CD8-positive, alpha-beta memory T cell (primary cell): ENCODE measurements around the gene SH3BP4. TPM values are rescaled to one million over a fixed set of nuclear protein-coding genes. Genes with fewer than 3 reads are reported as not detected.

ENCODE experiments used
- CTCF ChIA-PET: fragments of 350-600 bp; sonication (Branson Sonifier 250); formaldehyde crosslinking; loops from one replicate; lab custom pipeline; 2021; ENCODE audit warnings: antibody characterized with exemption; lab: Charles Lee
- POLR2A ChIA-PET: fragments of 350-600 bp; sonication (Branson Sonifier 250); formaldehyde crosslinking; loops from one replicate; lab custom pipeline; 2021; ENCODE audit warnings: antibody characterized with exemption; lab: Charles Lee
- DNase-seq, 5 donors: peaks; one replicate each; pipeline versions ENCODE4 v3.0.0 to v3.0.0-alpha.2; 2020 to 2022; ENCODE audit warnings: mixed read lengths in 1 of 5
- H3K27ac ChIP-seq: one replicate; pipeline ENCODE4 v1.7.0; 2013; ENCODE audit warnings: low read depth, mild to moderate bottlenecking, low read length, moderate library complexity
- H3K27me3 ChIP-seq: 2 replicates; pipeline ENCODE4 v1.7.0; 2013; ENCODE audit warnings: low read length, mild to moderate bottlenecking; ENCODE audit not compliant: insufficient read depth, poor library complexity, severe bottlenecking
- H3K36me3 ChIP-seq: 2 replicates; pipeline ENCODE4 v1.7.0; 2013; ENCODE audit warnings: mild to moderate bottlenecking, low read length, moderate library complexity; ENCODE audit not compliant: insufficient read depth
- H3K4me1 ChIP-seq: 2 replicates; pipeline ENCODE4 v1.7.0; 2013; ENCODE audit warnings: mild to moderate bottlenecking, low read length, moderate library complexity; ENCODE audit not compliant: insufficient read depth
- H3K4me3 ChIP-seq: 2 replicates; pipeline ENCODE4 v1.7.0; 2013; ENCODE audit warnings: mild to moderate bottlenecking, low read length
- H3K9me3 ChIP-seq: 2 replicates; pipeline ENCODE4 v1.7.0; 2013; ENCODE audit warnings: mild to moderate bottlenecking, low read length
- H3K27ac Mint-ChIP-seq, 8 donors: one replicate each; pipeline ENCODE4 v1.8.0; 2020 to 2021; ENCODE audit warnings: mixed read lengths in 8 of 8, mild to moderate bottlenecking in 6 of 8, inconsistent platforms in 3 of 8, moderate library complexity in 3 of 8
- H3K27me3 Mint-ChIP-seq, 2 donors: one replicate each; pipeline ENCODE4 v1.8.0; 2020 to 2021; ENCODE audit warnings: mixed read lengths in 2 of 2, mild to moderate bottlenecking in 1 of 2, moderate library complexity in 1 of 2
- H3K36me3 Mint-ChIP-seq, 3 donors: one replicate each; pipeline ENCODE4 v1.8.0; 2020 to 2021; ENCODE audit warnings: mixed read lengths in 3 of 3, inconsistent platforms in 1 of 3, mild to moderate bottlenecking in 1 of 3
- H3K4me1 Mint-ChIP-seq, 3 donors: one replicate each; pipeline ENCODE4 v1.8.0; 2020 to 2021; ENCODE audit warnings: mixed read lengths in 3 of 3, inconsistent platforms in 1 of 3, mild to moderate bottlenecking in 1 of 3
- H3K4me3 Mint-ChIP-seq, 7 donors: one replicate each; pipeline ENCODE4 v1.8.0; 2020 to 2021; ENCODE audit warnings: mixed read lengths in 7 of 7, mild to moderate bottlenecking in 6 of 7, moderate library complexity in 4 of 7, inconsistent platforms in 2 of 7
- H3K9me3 Mint-ChIP-seq, 5 donors: one replicate each; pipeline ENCODE4 v1.8.0; 2020 to 2022; ENCODE audit warnings: mixed read lengths in 5 of 5, mild to moderate bottlenecking in 3 of 5, moderate library complexity in 2 of 5, inconsistent platforms in 1 of 5
- polyA plus RNA-seq: library from polyadenylated mRNA; unstranded; fragments of 300-500 nt; fragmentation: Illumina TruSeq; gene quantifications from one replicate; pipeline ENCODE4 v1.2.3, GENCODE V29; 2021
- total RNA-seq, 2 experiments: library from RNA; stranded (reverse); gene quantifications; one replicate each; pipeline ENCODE4 v1.2.3, GENCODE V29; 2021

SH3BP4 gene
- total and polyA plus RNA-seq, 3 experiments from 2014 or later, result 0.18 TPM; not detected in 2

DNA sequence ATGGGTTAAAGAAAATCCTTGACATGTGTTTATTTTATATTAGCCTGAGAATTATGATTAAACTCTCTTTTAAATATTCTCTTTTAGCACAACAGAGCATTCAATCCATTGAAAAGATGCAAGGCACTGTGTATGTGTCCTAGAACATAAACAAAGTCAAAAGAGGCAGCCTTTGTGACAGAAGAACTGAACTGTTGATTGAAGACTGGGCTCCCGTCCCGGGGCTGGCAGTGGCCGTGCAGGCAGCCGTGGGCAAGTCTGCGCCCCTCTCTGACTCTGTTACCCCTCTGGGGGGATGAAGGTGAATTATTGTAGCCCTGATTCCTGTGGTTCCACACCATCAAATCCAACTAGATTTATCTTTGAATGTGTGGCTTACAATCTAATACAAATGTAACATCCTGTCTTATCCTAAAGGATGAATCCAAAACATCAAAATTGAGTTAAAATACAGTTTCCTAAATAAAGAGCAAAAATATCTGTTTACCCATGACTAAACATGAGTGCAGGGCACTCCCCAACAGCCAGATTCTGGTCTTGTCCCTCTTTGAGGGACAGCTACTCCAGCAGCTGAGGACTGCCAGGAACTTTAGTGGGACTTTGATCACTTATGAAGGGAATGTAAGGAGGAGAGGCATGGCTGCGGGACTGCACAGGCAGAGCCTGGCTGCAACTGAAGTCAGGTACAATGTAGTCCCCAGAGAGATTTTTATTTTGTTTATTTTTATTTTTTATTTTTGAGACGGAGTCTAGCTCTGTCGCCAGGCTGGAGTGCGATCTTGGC is 37.3 kb upstream of the SH3BP4 start:
- Mint-ChIP-seq H3K36me3 (peaks cover 0 to 5% (median 0%) of the 10 kb centered on the region in 3 donors), H3K4me3 (no peak overlapping the region), H3K4me1 (peaks cover 0 to 5% (median 0%) of the 10 kb centered on the region in 3 donors), H3K27me3 (peaks cover 12 to 26% of the 10 kb centered on the region in 2 donors), H3K27ac (no peak overlapping the region), H3K9me3 (no peaks in the 10 kb centered on the region)
- POLR2A ChIA-PET, result no interaction called here
- H3K9me3 ChIP-seq, result no peaks in the 10 kb centered on the region
- CTCF ChIA-PET, result no interaction called here
- no peak overlapping the region for H3K27ac ChIP-seq
- DNase-seq, result no peak
- H3K4me1 ChIP-seq, result no peaks in the 10 kb centered on the region
- peaks cover 4% of the 10 kb centered on the region for H3K27me3 ChIP-seq
- no peak overlapping the region for H3K4me3 ChIP-seq
- H3K36me3 ChIP-seq, result no peaks in the 10 kb centered on the region

GRCh38 chr2:234916674-234917073 is 35.1 kb upstream of the SH3BP4 start:
- no peaks in the 10 kb centered on the region for H3K36me3 ChIP-seq

GRCh38 chr2:234917211-234917975 is 34.4 kb upstream of the SH3BP4 start:
- DNase-seq, result no peak
- peaks cover 12 to 35% of the 10 kb centered on the region in 2 donors for H3K27me3 Mint-ChIP-seq
- ChIA-PET CTCF (no interaction called here), POLR2A (no interaction called here)
- Histone ChIP-seq H3K4me1 (no peaks in the 10 kb centered on the region), H3K36me3 (no peaks in the 10 kb centered on the region), H3K4me3 (no peak overlapping the region), H3K27ac (no peak overlapping the region), H3K27me3 (peaks cover 4% of the 10 kb centered on the region), H3K9me3 (no peaks in the 10 kb centered on the region)
- no peak overlapping the region for H3K27ac Mint-ChIP-seq
- H3K4me3 Mint-ChIP-seq, result no peak overlapping the region
- H3K4me1 Mint-ChIP-seq, result no peaks in the 10 kb centered on the region
- H3K9me3 Mint-ChIP-seq, result no peaks in the 10 kb centered on the region
- peaks cover 0 to 5% (median 0%) of the 10 kb centered on the region in 3 donors for H3K36me3 Mint-ChIP-seq

More at GRCh38 chr2:234916674-234917073, 35.1 kb upstream of the SH3BP4 start:
- no peak for DNase-seq
- no peaks in the 10 kb centered on the region for H3K4me1 ChIP-seq
- H3K4me3 ChIP-seq, result no peak overlapping the region
- no peaks in the 10 kb centered on the region for H3K9me3 ChIP-seq
- ChIA-PET CTCF (no interaction called here), POLR2A (no interaction called here)
- no peak overlapping the region for H3K27ac ChIP-seq
- peaks cover 12 to 34% of the 10 kb centered on the region in 2 donors for H3K27me3 Mint-ChIP-seq
- H3K27me3 ChIP-seq, result peaks cover 4% of the 10 kb centered on the region
- no peak overlapping the region for H3K27ac Mint-ChIP-seq
- no peaks in the 10 kb centered on the region for H3K9me3 Mint-ChIP-seq
- no peak overlapping the region for H3K4me3 Mint-ChIP-seq
- peaks cover 0 to 5% (median 0%) of the 10 kb centered on the region in 3 donors for H3K36me3 Mint-ChIP-seq
- no peaks in the 10 kb centered on the region for H3K4me1 Mint-ChIP-seq

- peaks cover 4% of the 10 kb centered on the region for H3K27me3 ChIP-seq
- no peak for DNase-seq
- no peak overlapping the region for H3K27ac ChIP-seq
- peaks cover 0 to 5% (median 0%) of the 10 kb centered on the region in 3 donors for H3K36me3 Mint-ChIP-seq
- ChIA-PET POLR2A (no interaction called here), CTCF (no interaction called here)
- H3K4me3 Mint-ChIP-seq, result peak overlapping the region in 1 of 7 donors; percentile 42
- H3K36me3 ChIP-seq, result no peaks in the 10 kb centered on the region
- H3K27ac Mint-ChIP-seq, result no peak overlapping the region
- peaks cover 14 to 32% of the 10 kb centered on the region in 2 donors for H3K27me3 Mint-ChIP-seq
- H3K9me3 Mint-ChIP-seq, result no peaks in the 10 kb centered on the region
- no peaks in the 10 kb centered on the region for H3K9me3 ChIP-seq
- H3K4me3 ChIP-seq, result no peak overlapping the region
- no peaks in the 10 kb centered on the region for H3K4me1 Mint-ChIP-seq
- no peaks in the 10 kb centered on the region for H3K4me1 ChIP-seq
Measured at GRCh38 chr2:234919711-234920110, 32.1 kb upstream of the SH3BP4 start.

- ChIA-PET POLR2A (no interaction called here), CTCF (no interaction called here)
- no peak overlapping the region for H3K27ac ChIP-seq
- H3K4me3 ChIP-seq, result no peak overlapping the region
- Mint-ChIP-seq H3K27me3 (peaks cover 14 to 28% of the 10 kb centered on the region in 2 donors), H3K4me3 (no peak overlapping the region), H3K36me3 (peaks cover 0 to 3% (median 0%) of the 10 kb centered on the region in 3 donors), H3K27ac (no peak overlapping the region), H3K4me1 (no peaks in the 10 kb centered on the region), H3K9me3 (peaks cover 0 to 3% (median 0%) of the 10 kb centered on the region in 5 donors)
- H3K36me3 ChIP-seq, result no peaks in the 10 kb centered on the region
- no peaks in the 10 kb centered on the region for H3K9me3 ChIP-seq
- no peak for DNase-seq
- H3K27me3 ChIP-seq, result peaks cover 4% of the 10 kb centered on the region
- no peaks in the 10 kb centered on the region for H3K4me1 ChIP-seq
Measured at GRCh38 chr2:234920836-234921235, 31.0 kb upstream of the SH3BP4 start.

GRCh38 chr2:234929002-234929401 is 22.8 kb upstream of the SH3BP4 start:
- ChIA-PET CTCF (no interaction called here), POLR2A (no interaction called here)
- H3K9me3 ChIP-seq, result no peaks in the 10 kb centered on the region
- H3K27ac Mint-ChIP-seq, result no peak overlapping the region
- DNase-seq, result no peak
- peaks cover 0 to 3% (median 2%) of the 10 kb centered on the region in 5 donors for H3K9me3 Mint-ChIP-seq
- H3K4me1 Mint-ChIP-seq, result no peaks in the 10 kb centered on the region
- H3K4me1 ChIP-seq, result no peaks in the 10 kb centered on the region
- no peaks in the 10 kb centered on the region for H3K36me3 Mint-ChIP-seq
- H3K4me3 ChIP-seq, result no peak overlapping the region
- H3K27me3 ChIP-seq, result no peaks in the 10 kb centered on the region
- H3K36me3 ChIP-seq, result no peaks in the 10 kb centered on the region
- H3K27ac ChIP-seq, result no peak overlapping the region
- no peak overlapping the region for H3K4me3 Mint-ChIP-seq
- peaks cover 9 to 17% of the 10 kb centered on the region in 2 donors for H3K27me3 Mint-ChIP-seq

DNA sequence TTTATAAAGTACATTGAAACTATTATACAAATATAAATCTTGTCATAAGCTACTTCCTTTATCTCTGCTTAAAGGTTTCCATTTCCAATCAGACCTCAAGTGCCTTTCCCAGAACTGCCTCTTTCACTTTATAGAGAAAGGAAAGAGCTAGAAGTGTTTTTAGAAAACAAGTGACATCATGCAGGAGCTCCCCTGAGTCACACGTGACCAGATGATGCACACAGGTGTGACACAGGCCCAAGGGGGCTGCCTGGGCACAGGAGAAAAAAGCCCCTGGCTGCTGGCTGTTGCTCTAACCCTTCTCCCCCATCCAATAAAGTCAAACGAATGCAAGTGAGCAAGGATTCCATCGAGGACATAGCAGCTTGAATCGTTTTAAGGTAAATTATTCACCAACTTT is 21.4 kb upstream of the SH3BP4 start:
- Histone ChIP-seq H3K36me3 (no peaks in the 10 kb centered on the region), H3K9me3 (no peaks in the 10 kb centered on the region), H3K4me1 (no peaks in the 10 kb centered on the region), H3K27ac (no peak overlapping the region), H3K4me3 (no peak overlapping the region), H3K27me3 (no peaks in the 10 kb centered on the region)
- no peak for DNase-seq
- Mint-ChIP-seq H3K27ac (peak overlapping the region in 1 of 8 donors; percentile 14), H3K9me3 (peaks cover 0 to 3% (median 0%) of the 10 kb centered on the region in 5 donors), H3K4me3 (no peak overlapping the region), H3K4me1 (no peaks in the 10 kb centered on the region), H3K27me3 (peaks cover 8% of the 10 kb centered on the region in 2 donors), H3K36me3 (no peaks in the 10 kb centered on the region)
- POLR2A ChIA-PET, result no interaction called here
- CTCF ChIA-PET, result no interaction called here

GRCh38 chr2:234931371-234931770 is 20.4 kb upstream of the SH3BP4 start:
- Histone ChIP-seq H3K27ac (no peak overlapping the region), H3K36me3 (no peaks in the 10 kb centered on the region), H3K4me3 (no peak overlapping the region), H3K4me1 (no peaks in the 10 kb centered on the region), H3K9me3 (no peaks in the 10 kb centered on the region), H3K27me3 (no peaks in the 10 kb centered on the region)
- ChIA-PET POLR2A (no interaction called here), CTCF (no interaction called here)
- no peaks in the 10 kb centered on the region for H3K4me1 Mint-ChIP-seq
- peaks cover 13 to 18% of the 10 kb centered on the region in 2 donors for H3K27me3 Mint-ChIP-seq
- H3K36me3 Mint-ChIP-seq, result no peaks in the 10 kb centered on the region
- H3K4me3 Mint-ChIP-seq, result no peak overlapping the region
- no peak for DNase-seq
- H3K27ac Mint-ChIP-seq, result no peak overlapping the region
- peaks cover 0 to 3% (median 0%) of the 10 kb centered on the region in 5 donors for H3K9me3 Mint-ChIP-seq
